ENCODE measurements around the gene ISM1.

- TF ChIP-seq CTCF (IDR thresholded peaks at IDR 0.05) (no peak), POLR2AphosphoS5 (IDR thresholded peaks at IDR 0.05) (no peak)
Measured at GRCh38 chr20:13238001-13238653, 17.1 kb downstream of the ISM1 start.
